Cardiac fibroblast (primary cell): ENCODE data around the gene STX12.
A peak's percentile ranks its signal among the peaks of the same experiment; 100 is the strongest.

Experiments used
- DNase-seq, 2 donors: peaks; one replicate each; pipeline versions ENCODE4 v3.0.0 to v3.0.0-alpha.2; 2010; ENCODE audit warnings: low read depth in 2 of 2
- H3K4me3 ChIP-seq, 2 donors: replicated peaks in 1 of 2; 1 replicate in 1 of 2; 2 replicates in 1 of 2; pipeline ENCODE4 v1.5.1; 2011; ENCODE audit warnings: low read depth in 2 of 2, low read length in 2 of 2, mild to moderate bottlenecking in 2 of 2, moderate library complexity in 1 of 2
- CTCF ChIP-seq: IDR thresholded peaks from one replicate; pipeline ENCODE4 v1.5.1; 2011; ENCODE audit warnings: low read depth, mild to moderate bottlenecking, low read length, inconsistent platforms

The STX12 gene

GRCh38 chr1:27862004-27862403 lies 89.0 kb downstream of the STX12 start:
- no peak overlapping the region for H3K4me3 ChIP-seq
- TF ChIP-seq CTCF: no peak
- DNase-seq: no peak

- no peak for TF ChIP-seq CTCF
- peak; percentile 98 to 100 for DNase-seq
- H3K4me3 ChIP-seq: no peak overlapping the region
Observed at GRCh38 chr1:27862671-27863537, 89.9 kb downstream of the STX12 start.

- no peak for TF ChIP-seq CTCF
- H3K4me3 ChIP-seq: no peak overlapping the region
- DNase-seq: no peak
Observed at GRCh38 chr1:27863538-27863915, 90.5 kb downstream of the STX12 start.

DNA sequence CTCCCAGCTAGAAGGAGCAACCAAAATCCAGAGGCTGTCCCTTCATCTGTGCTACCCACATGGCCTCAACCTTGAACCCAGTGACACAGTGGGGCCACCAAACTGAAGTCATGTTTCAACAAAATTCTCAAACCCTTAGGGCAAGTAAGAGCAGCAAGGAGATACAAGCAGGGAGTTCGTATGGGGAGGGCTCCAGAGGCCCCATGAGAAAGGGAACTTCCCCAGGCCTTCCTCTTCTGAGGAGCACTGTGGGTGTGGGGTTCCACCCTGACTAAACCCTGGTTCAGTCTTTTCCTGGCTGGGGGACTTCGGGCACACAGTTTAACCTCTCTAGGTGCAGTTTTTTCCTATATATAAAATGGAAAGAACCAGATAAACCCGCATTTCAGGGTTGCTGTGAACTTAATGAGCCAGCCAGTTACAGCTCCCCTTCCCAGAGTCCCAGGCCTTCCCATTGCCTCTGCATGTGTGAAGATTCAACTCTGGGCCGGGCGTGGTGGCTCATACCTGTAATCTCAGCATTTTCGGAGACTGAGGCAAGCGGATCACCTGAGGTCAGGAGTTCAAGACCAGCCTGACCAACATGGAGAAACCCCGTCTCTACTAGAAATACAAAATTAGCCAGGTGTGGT lies 91.4 kb downstream of the STX12 start:
- no peak for TF ChIP-seq CTCF
- no peak overlapping the region for H3K4me3 ChIP-seq
- DNase-seq: peak in 1 of 2 donors; percentile 13

- DNase-seq: no peak
- no peak overlapping the region for H3K4me3 ChIP-seq
- no peak for TF ChIP-seq CTCF
Observed at GRCh38 chr1:27865821-27866220, 92.8 kb downstream of the STX12 start.

DNA sequence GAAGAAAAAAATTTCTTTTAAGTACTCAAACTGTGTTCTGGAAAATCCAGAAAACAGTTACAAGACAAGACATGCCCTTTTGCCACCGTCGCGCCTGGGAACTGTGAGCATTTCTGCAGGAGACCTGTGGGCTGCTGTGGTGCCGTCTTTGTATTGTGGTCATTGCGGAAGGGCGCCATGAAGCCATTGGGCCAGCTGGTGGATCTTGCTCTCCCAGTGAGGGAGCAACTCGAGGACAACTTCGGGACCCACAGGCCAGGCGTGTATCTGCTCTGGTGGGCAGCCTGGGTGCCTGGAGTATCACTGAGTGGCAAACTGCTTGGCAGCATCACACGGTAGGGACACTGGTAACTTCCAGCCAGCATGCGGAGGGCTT lies 95.5 kb downstream of the STX12 start:
- no peak for DNase-seq
- no peak for TF ChIP-seq CTCF
- no peak overlapping the region for H3K4me3 ChIP-seq
